ENCODE results near the gene MYO5B. TPM values are rescaled to one million over a fixed set of nuclear protein-coding genes. Genes with fewer than 3 reads are reported as not detected.

The MYO5B gene
- total and polyA plus RNA-seq, 2 of the 4 experiments (the other 2 are of a cell fraction) = 0.24 to 0.54 TPM

GRCh38 chr18:50090370-50091312, 104.3 kb downstream of the MYO5B start:
- Histone ChIP-seq H3K9ac (ENCODE audit: low read depth, low read length) (no peak overlapping the region), H3K79me1 (ENCODE audit: low read depth in 1 of 2, low read length in 2 of 2) (no peaks in the 10 kb centered on the region), H3K14ac (replicated peaks; ENCODE audit: low read depth, low read length) (no peak overlapping the region), H3K27me3 (ENCODE audit: control insufficient read depth, insufficient read depth, low read length) (no peaks in the 10 kb centered on the region), H3K56ac (ENCODE audit: extremely low read depth, insufficient read depth, low read length) (no peak overlapping the region), H3K4me3 (ENCODE audit: insufficient read depth, low read depth, low read length) (no peak overlapping the region), H3K27ac (ENCODE audit: insufficient read depth, low read length) (no peak overlapping the region), H3K9me1 (ENCODE audit: insufficient read depth, low read length) (no peaks in the 10 kb centered on the region), H3K9me3 (ENCODE audit: control insufficient read depth, insufficient read depth, low read length) (no peaks in the 10 kb centered on the region), H2BK20ac (ENCODE audit: low read depth, low read length) (no peak overlapping the region), H3K4me2 (ENCODE audit: low read depth, low read length) (no peak overlapping the region), H4K8ac (ENCODE audit: low read depth in 2 of 2, low read length in 2 of 2) (no peak overlapping the region), H4K20me1 (ENCODE audit: insufficient read depth, low read length) (no peaks in the 10 kb centered on the region), H2AK5ac (ENCODE audit: low read depth, low read length) (no peak overlapping the region), H2AFZ (replicated peaks; ENCODE audit: low read length, poor library complexity) (no peak overlapping the region), H4K5ac (ENCODE audit: low read depth, low read length) (no peak overlapping the region), H3K36me3 (ENCODE audit: control insufficient read depth, insufficient read depth, low read length) (no peaks in the 10 kb centered on the region), H3K4me1 (ENCODE audit: control insufficient read depth, insufficient read depth, low read length) (no peaks in the 10 kb centered on the region), H2BK120ac (ENCODE audit: low read depth, low read length) (no peak overlapping the region), H3K4ac (ENCODE audit: low read depth, low read length) (no peak overlapping the region), H2BK15ac (ENCODE audit: low read depth, low read length) (no peak overlapping the region), H3K23ac (ENCODE audit: low read depth, low read length) (no peak overlapping the region), H3K18ac (ENCODE audit: low read depth, low read length) (no peak overlapping the region), H2BK5ac (ENCODE audit: low read depth, low read length, poor library complexity, severe bottlenecking) (no peak overlapping the region), H2AK9ac (replicated peaks; ENCODE audit: low read depth, low read length, poor library complexity) (no peak overlapping the region), H4K91ac (ENCODE audit: insufficient read depth, low read depth, low read length) (no peak overlapping the region)
- no CpG with 5 or more reads among the region's 6 CpGs for WGBS, 2 experiments (ENCODE audit: extremely low coverage in 2 of 2, insufficient read length in 1 of 2)
- CTCF ChIA-PET = interaction anchor here (0.9 kb wide), 1 partner anchor 10 kb away, joined by 3 read pairs; no protein-coding TSS in a partner anchor
- dilution Hi-C loops (cut with HindIII; ENCODE audit: low sequenced_read_pairs, unreplicated experiment) (no loop called here), in situ Hi-C loops (cut with MboI; ENCODE audit: low sequenced_read_pairs) (no loop called here), intact Hi-C loops (cut with micrococcal nuclease) (no loop called here)
- DNase-seq (no peak), ATAC-seq (ENCODE audit: low read depth) (no peak)
- no peak for TF ChIP-seq CHD1 (IDR thresholded peaks at IDR 0.05; ENCODE audit: low read depth, low read length)
- TF ChIP-seq USF2 (IDR thresholded peaks at IDR 0.05; ENCODE audit: low read depth, low read length) = no peak
- TF ChIP-seq ELK1 (IDR thresholded peaks at IDR 0.05; ENCODE audit: borderline replicate concordance, low read depth, low read length) = no peak
- TF ChIP-seq FOS (IDR thresholded peaks at IDR 0.05; ENCODE audit: low read depth, low read length) = no peak
- TF ChIP-seq CEBPB (IDR thresholded peaks at IDR 0.05; ENCODE audit: low read depth, low read length) = no peak
- no peak for TF ChIP-seq MAFK (IDR thresholded peaks at IDR 0.05; ENCODE audit: low read depth, low read length)
- no peak for TF ChIP-seq MXI1 (IDR thresholded peaks at IDR 0.05; ENCODE audit: borderline replicate concordance, low read depth, low read length)
- TF ChIP-seq RCOR1 (IDR thresholded peaks at IDR 0.05; ENCODE audit: insufficient replicate concordance, low read length) = no peak
- no peak for TF ChIP-seq SMC3 (IDR thresholded peaks at IDR 0.05; ENCODE audit: low read depth, low read length)
- no peak for TF ChIP-seq CTCF (conservative IDR thresholded peaks at IDR 0.05; ENCODE audit: low read depth, low read length)
- TF ChIP-seq NFE2L2 (IDR thresholded peaks at IDR 0.05; ENCODE audit: low read depth, low read length) = no peak
- TF ChIP-seq RFX5 (IDR thresholded peaks at IDR 0.05; ENCODE audit: low read depth, low read length) = no peak
- TF ChIP-seq POLR2A (IDR thresholded peaks at IDR 0.05; ENCODE audit: low read depth, low read length) = no peak
- TF ChIP-seq MAZ (IDR thresholded peaks at IDR 0.05; ENCODE audit: borderline replicate concordance, low read depth, low read length) = no peak
- no peak for TF ChIP-seq RAD21 (IDR thresholded peaks at IDR 0.05; ENCODE audit: low read length)
- no TSS peak for BruUV-seq (replicated peaks)
- POLR2A ChIA-PET (ENCODE audit: unreplicated experiment) = no interaction called here

Data from IMR-90 (cell line).